NB4 (cell line): ENCODE results near the gene AOPEP.

Experiments used
- CTCF ChIP-seq: IDR thresholded peaks from one replicate; pipeline ENCODE4 v1.5.1; 2012; ENCODE audit warnings: low read depth, low read length
- MYC ChIP-seq: IDR thresholded peaks from 2 replicates; pipeline ENCODE4 v1.6.1; 2011; ENCODE audit warnings: low read depth, low read length

GRCh38 chr9:95132366-95133324, 406.1 kb downstream of the AOPEP start:
- no peak for TF ChIP-seq CTCF
- TF ChIP-seq MYC, result no peak
